ENCODE results near the gene SNTB2.

SNTB2 gene

DNA sequence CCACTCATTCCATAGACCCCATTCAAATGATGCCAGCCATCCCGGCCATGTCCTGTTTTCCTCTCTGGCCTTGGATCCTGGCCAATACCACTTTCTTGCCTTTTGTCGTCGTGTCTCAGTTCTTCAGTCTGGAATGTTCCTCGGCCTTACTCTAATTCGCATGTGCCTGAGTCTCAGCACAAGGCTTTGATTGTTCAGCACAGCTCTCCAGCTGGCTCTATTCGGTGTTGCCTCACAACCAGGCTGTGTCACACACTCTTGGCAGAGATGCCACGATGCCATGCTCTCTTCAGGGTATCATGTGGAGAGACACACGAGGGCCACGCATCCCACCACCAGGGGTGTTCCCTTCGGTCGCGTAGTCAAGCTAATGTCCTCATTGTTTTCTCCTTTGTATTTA is 122.4 kb downstream of the SNTB2 start:
- Histone ChIP-seq H3K27ac (no peak overlapping the region), H3K9me3 (ENCODE audit: severe bottlenecking) (no peaks in the 10 kb centered on the region), H3K27me3 (ENCODE audit: insufficient read depth, low read depth, severe bottlenecking) (no peaks in the 10 kb centered on the region), H3K36me3 (peaks cover 15% of the 10 kb centered on the region), H3K4me3 (ENCODE audit: low read depth, low read length) (no peak overlapping the region)
- TF ChIP-seq, protein P1, sequence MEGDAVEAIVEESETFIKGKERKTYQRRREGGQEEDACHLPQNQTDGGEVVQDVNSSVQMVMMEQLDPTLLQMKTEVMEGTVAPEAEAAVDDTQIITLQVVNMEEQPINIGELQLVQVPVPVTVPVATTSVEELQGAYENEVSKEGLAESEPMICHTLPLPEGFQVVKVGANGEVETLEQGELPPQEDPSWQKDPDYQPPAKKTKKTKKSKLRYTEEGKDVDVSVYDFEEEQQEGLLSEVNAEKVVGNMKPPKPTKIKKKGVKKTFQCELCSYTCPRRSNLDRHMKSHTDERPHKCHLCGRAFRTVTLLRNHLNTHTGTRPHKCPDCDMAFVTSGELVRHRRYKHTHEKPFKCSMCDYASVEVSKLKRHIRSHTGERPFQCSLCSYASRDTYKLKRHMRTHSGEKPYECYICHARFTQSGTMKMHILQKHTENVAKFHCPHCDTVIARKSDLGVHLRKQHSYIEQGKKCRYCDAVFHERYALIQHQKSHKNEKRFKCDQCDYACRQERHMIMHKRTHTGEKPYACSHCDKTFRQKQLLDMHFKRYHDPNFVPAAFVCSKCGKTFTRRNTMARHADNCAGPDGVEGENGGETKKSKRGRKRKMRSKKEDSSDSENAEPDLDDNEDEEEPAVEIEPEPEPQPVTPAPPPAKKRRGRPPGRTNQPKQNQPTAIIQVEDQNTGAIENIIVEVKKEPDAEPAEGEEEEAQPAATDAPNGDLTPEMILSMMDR (IDR thresholded peaks at IDR 0.05; ENCODE audit: low read depth, low read length): no peak
- no peak for DNase-seq

DNA sequence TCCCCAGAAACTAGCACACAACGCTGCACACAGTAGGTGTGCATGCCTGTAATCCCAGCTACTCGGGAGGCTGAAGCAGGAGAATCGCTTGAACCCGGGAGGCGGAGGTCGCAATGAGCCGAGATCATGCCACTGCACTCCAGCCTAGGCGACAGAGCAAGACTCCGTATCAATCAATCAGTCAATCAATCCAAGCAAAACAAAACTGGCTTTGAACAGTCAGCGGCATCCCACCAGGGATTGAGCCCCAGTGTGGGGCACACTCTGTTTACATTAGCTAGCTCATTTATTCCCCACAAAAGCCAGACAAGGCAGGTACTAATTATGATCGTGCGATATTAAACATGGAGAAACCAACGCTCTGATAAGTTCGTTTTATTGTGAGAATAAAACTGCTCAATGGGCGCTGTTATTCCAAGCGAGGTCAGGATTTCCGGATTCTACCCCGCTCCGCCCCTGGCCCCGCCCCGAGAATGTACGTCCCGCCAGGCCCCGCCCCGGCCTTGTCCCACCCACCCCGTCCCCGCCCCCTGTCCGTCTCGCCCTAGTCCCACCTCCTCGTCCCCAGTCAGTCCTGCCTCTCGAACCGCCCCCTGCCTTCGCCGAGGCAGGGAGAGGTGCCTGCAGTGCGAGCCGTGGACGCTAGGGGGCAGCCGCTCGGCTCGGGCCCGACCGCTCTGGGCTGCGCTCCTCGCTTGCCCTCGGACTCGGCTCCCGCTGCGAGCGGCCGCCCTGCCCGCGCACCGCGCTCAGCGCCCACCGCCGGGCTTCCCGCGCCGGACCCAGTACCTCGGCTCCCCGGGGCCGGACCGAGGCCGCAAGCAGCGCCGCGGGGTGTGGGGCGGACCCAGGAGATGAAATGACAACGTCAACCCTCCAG is 123.9 kb downstream of the SNTB2 start, which contains the start of gene VPS4A:
TSS of gene VPS4A (plus strand) at position 698 of the 880 bp plus-strand sequence. CDS start at position 860, 162 bp downstream.
- Histone ChIP-seq H3K36me3 (peaks cover 27% of the 10 kb centered on the region), H3K27ac (peak within 1 kb of the TSS; percentile 80), H3K9me3 (ENCODE audit: severe bottlenecking) (no peaks in the 10 kb centered on the region), H3K4me3 (ENCODE audit: low read depth, low read length) (peak within 1 kb of the TSS; percentile 78), H3K27me3 (ENCODE audit: insufficient read depth, low read depth, severe bottlenecking) (no peaks in the 10 kb centered on the region)
- DNase-seq: peak; percentile 96
- TF ChIP-seq, protein P1 (IDR thresholded peaks at IDR 0.05; ENCODE audit: low read depth, low read length): peak; percentile 94

DNA sequence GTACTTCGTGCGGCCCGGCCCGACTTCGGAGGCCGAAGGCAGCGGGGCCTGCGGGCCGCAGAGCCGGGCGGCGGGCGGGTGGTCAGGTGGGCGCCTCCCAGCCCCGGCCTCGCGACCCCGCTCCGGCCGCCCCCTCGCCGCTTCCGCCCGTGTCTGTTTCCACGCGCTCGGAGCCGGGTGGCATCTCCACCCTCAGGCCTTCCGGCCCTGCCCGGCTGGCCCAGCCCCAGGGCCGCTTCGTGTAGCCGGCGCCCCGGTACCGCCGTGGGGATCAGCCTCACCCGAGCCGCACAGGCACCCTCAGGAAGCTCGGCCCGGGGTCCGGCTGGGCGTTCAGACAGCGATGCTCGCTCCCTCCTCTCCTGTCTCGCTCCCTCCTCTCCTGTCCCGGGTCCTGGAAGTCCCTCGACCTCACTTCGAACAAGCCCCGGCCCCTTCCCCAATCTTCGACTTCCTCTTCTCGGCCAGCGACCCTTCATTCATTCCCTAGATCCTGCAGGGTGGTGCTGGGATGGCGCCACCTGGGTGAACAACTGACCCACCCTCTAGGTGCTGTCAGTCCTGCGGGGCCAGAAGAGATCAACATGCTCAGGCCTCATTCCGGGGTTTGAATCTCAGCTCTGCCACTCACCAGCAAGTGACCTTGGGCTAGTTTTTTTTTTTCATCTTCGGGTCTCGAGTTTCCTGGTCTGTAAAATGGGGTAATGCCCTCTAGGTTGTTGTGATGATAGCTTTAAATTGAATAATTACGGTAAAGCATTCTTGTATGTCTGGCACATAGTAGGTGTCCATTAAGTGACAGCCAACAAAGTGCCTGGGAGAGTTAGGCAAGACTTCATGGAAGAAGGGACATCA is 124.8 kb downstream of the SNTB2 start:
- Histone ChIP-seq H3K4me3 (ENCODE audit: low read depth, low read length) (peak overlapping the region; percentile 78), H3K36me3 (peaks cover 35% of the 10 kb centered on the region), H3K9me3 (ENCODE audit: severe bottlenecking) (no peaks in the 10 kb centered on the region), H3K27ac (peak overlapping the region; percentile 80), H3K27me3 (ENCODE audit: insufficient read depth, low read depth, severe bottlenecking) (no peaks in the 10 kb centered on the region)
- peak; percentile 68 for DNase-seq
- TF ChIP-seq, protein P1 (IDR thresholded peaks at IDR 0.05; ENCODE audit: low read depth, low read length): peak; percentile 27; the same call in 1 of the 2 replicates

GRCh38 chr16:69313469-69313868 is 126.5 kb downstream of the SNTB2 start:
- Histone ChIP-seq H3K36me3 (peaks cover 50% of the 10 kb centered on the region), H3K27ac (no peak overlapping the region), H3K4me3 (ENCODE audit: low read depth, low read length) (no peak overlapping the region), H3K9me3 (ENCODE audit: severe bottlenecking) (no peaks in the 10 kb centered on the region), H3K27me3 (ENCODE audit: insufficient read depth, low read depth, severe bottlenecking) (no peaks in the 10 kb centered on the region)
- TF ChIP-seq, protein P1 (IDR thresholded peaks at IDR 0.05; ENCODE audit: low read depth, low read length): no peak
- DNase-seq: no peak

DNA sequence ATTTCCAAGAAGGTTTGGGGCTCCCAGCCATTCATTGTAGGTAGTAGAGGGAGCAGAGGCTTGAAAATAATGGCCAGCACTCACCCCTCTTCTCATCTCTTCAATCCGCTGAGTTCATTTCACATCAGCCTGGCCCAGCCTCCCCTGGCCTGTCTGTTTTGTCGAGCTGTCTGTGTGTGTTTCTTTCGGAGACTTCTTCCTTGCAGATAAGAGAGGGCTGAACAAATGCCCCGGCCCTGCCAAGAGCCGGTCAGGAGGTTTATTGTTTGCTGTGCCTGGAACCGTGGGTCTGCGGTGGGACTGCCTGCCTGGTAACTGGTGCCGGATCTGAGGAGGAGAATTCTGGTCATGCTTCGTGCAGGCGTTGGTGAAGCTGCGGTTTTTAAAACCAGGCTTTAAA is 127.6 kb downstream of the SNTB2 start:
- no peak overlapping the region for H3K27ac ChIP-seq
- H3K4me3 ChIP-seq (ENCODE audit: low read depth, low read length): no peak overlapping the region
- H3K27me3 ChIP-seq (ENCODE audit: insufficient read depth, low read depth, severe bottlenecking): no peaks in the 10 kb centered on the region
- TF ChIP-seq, protein P1 (IDR thresholded peaks at IDR 0.05; ENCODE audit: low read depth, low read length): no peak
- H3K36me3 ChIP-seq: peaks cover 60% of the 10 kb centered on the region
- DNase-seq: no peak
- no peaks in the 10 kb centered on the region for H3K9me3 ChIP-seq (ENCODE audit: severe bottlenecking)
